ENCODE results near the gene GPATCH8.

GRCh38 chr17:44518032-44518431 lies 14.8 kb upstream of the GPATCH8 start:
- TF ChIP-seq CTCF (conservative IDR thresholded peaks at IDR 0.05; ENCODE audit: low read depth, low read length): no peak
- TF ChIP-seq EZH2phosphoT487 (IDR thresholded peaks at IDR 0.05; ENCODE audit: borderline replicate concordance, low read length): no peak

Data from PC-3 (cell line).